Neural progenitor cell (in vitro differentiated cells): ENCODE data around the gene RBKS.

Experiments used
- CTCF ChIP-seq: fragments of 200-600 bp; sonication (generic); IDR thresholded peaks from 2 replicates; pipeline ENCODE4 v1.5.1; 2017; ENCODE audit warnings: antibody characterized with exemption, mild to moderate bottlenecking
- EZH2 ChIP-seq: fragments of 200-600 bp; sonication (generic); IDR thresholded peaks from 2 replicates; pipeline ENCODE4 v1.6.1; 2017; ENCODE audit warnings: antibody characterized with exemption, mild to moderate bottlenecking, moderate library complexity
- EZH2phosphoT487 ChIP-seq: fragments of 200-600 bp; sonication (generic); IDR thresholded peaks from 2 replicates; pipeline ENCODE4 v1.6.1; 2017; ENCODE audit warnings: antibody characterized with exemption

DNA sequence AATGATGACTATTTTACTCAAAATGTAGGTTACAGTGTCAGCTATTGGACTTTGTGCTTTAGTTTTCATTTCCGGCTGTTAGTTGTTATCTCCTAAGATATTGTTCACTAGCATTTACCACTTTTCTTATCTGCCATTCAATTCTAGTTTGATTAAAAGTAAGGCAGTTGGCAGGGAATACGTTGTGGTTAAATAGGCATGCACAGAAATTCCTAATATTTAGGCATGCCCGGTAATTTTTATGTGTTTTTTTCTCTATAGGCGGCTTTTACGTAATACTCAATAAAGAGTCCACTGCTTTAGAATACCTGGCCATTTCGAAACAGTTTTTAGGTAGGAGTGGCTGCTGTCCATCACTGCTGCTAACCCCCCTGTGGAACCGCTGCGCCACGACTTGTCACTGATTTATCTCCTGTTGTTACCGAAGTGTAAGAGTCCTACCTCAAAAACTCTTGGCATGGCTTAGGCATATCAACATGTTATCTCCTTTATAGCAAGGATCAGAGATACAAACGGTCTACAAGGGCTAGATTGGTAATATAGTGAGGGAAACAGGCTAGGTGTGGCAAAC is 39.8 kb upstream of the RBKS start:
- TF ChIP-seq CTCF, result no peak
- TF ChIP-seq EZH2phosphoT487, result no peak
- no peak for TF ChIP-seq EZH2
